Activated CD4-positive, alpha-beta T cell treated with anti-CD3 and anti-CD28 coated beads, Interleukin-2, amount 50 U/mL, for 16 hours (primary cell): ENCODE data around the gene GLRA3.
"Not testable (repeated sequence)": the region's sequence is repeated elsewhere in the genome, so short reads cannot be mapped to it uniquely, and the experiment has no call there.

Experiments used
- DNase-seq: peaks from one replicate; pipeline ENCODE4 v3.0.0-alpha.2; 2020

GLRA3 gene

DNA sequence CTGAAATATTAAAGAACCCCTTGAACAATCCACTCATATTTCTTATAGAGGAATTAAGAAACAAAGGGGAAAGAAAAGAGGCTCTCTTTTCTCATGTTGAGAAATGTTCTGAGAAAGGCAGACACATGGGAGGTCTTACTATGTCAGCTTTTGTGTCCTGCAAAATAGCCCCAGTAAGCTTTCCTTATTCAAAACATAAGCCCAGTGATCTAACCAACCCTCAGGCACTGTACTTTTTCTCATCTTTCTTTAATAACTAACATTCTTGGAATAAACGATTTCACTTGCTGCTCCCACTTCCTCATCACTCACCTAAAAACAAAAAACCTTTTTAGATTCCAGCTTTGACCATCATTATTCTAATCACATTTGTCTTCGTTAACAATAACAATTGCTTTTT lies 115.9 kb downstream of the GLRA3 start:
- no peak for DNase-seq

- no peak for DNase-seq
These were observed 119.5 kb downstream of the GLRA3 start for GRCh38 chr4:174709526-174709925.

DNA sequence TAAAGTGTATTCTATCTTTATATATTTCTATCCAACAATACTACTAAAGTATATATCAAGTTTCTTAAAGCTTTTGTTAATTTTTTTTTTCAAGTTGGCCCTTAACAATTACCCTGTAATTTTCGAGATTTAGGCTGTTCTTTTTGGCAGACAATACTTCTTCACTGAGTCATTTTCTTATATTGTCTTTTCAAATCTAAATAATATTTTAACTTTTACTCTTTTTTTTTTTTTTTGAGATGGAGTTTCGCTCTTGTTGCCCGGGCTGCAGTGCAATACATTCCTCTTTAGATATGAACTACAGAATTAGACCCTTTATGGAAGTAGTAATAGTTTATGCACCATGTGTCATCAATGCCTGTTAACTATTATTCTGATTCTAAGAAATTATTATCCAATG lies 120.7 kb downstream of the GLRA3 start:
- no peak for DNase-seq

- DNase-seq, result no peak
These were observed 121.1 kb downstream of the GLRA3 start for GRCh38 chr4:174707902-174708301.

GRCh38 chr4:174707051-174707676 lies 121.9 kb downstream of the GLRA3 start:
- DNase-seq, result peak; percentile 52

- DNase-seq, result no peak
These were observed 126.0 kb downstream of the GLRA3 start for GRCh38 chr4:174702979-174703478.

- no peak for DNase-seq
These were observed 129.4 kb downstream of the GLRA3 start for GRCh38 chr4:174699654-174700053.

GRCh38 chr4:174697896-174698295 lies 131.2 kb downstream of the GLRA3 start:
- no peak for DNase-seq

DNA sequence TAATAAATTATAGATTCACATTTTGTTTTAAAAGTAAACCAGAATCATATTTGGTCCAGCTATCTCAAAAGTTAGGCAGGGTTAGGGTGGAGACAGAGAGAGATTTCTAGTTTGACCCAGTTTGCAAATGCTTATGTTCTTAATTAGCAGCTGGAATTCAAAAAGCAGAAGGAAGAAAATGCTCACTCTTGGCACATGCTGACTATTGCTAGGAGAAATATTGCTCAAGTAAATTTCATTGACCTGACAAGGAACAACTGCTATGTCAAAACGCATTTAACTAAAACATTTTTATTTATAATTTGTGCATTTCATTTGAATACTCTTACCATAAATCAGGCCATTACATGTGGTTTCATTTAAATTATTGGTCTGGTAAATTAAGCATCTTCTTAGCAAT lies 131.8 kb downstream of the GLRA3 start:
- no peak for DNase-seq

GRCh38 chr4:174696657-174697056 lies 132.4 kb downstream of the GLRA3 start:
- no peak for DNase-seq

DNA sequence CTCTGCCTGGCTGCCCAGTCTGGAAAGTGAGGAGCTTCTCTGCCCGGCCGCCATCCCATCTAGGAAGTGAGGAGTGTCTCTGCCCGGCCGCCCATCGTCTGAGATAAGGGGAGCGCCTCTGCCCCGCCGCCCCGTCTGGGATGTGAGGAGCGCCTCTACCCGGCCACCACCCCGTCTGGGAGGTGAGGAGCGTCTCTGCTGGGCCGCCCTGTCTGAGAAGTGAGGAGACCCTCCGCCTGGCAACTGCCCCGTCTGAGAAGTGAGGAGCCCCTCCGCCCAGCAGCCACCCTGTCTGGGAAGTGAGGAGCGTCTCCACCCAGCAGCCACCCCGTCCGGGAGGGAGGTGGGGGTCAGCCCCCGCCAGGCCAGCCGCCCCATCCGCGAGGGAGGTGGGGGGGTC lies 137.2 kb downstream of the GLRA3 start:
- DNase-seq, result not testable (repeated sequence)

GRCh38 chr4:174690665-174691064 lies 138.4 kb downstream of the GLRA3 start:
- no peak for DNase-seq

DNA sequence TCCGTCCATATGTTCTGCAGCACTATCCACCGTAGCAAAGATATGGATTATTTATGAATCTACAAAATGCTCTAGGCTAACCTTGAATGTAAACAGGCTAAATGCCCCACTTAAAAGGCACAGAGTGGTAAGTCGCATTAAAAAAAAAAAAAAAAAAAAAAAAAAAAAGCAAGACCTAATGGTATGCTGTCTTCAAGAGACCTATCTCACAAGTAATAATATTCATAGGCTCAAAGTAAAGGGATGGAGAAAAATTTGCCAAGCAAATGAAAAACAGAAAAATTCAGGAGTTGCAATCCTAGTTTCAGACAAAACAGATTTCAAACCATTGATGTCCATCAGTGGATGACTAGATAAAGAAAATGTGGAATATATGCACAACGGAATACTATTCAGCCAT lies 139.4 kb downstream of the GLRA3 start:
- DNase-seq, result no peak

- DNase-seq, result no peak
These were observed 142.2 kb downstream of the GLRA3 start for GRCh38 chr4:174686826-174687225.

DNA sequence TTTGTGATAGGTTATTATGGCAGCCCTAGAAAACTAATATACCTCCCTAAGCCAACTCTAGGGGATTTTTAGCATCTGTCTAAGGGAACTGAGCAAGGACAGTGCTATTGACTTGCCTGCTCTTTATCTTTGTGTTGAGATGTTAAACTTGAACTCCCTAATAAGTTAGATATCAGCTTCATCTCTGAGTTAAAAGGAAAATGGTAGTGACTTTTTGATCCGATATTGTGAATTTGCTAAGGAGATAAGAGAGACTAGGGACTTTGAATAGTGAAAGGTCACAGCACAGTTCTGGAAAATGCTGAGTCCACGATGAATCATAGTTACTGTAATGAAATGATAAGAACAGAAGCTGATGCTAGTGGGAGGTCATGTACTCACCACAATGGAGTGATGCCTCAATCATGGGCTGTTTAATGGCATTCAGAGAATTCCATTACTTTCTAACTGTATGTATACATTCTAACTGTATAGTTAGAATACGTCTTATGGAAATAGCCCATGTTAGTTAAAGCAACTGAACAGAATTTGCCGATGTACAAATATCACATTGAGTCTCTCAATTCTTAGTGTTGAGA lies 147.2 kb downstream of the GLRA3 start:
- DNase-seq, result no peak

- DNase-seq, result no peak
These were observed 154.7 kb downstream of the GLRA3 start for GRCh38 chr4:174674305-174674840.

GRCh38 chr4:174673865-174674264 lies 155.2 kb downstream of the GLRA3 start:
- DNase-seq, result no peak

DNA sequence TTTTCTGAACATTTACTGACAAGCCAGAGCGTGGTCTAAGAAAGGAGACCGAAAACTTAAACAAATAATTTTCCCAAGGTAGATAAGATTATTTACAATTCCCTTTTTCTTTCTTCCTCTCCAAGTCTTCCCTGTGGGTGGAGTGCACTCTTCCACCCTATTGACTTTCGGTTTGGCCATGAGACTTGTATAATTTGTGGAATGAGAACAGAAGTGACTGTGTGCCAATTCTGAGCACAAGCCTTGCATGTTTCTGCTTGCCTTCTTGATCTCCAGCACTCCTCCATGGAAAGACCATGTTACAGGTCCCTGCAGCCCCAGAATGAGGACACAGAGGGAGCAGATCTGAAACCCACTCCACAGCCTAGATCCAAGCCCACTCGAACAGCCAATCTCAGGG lies 156.8 kb downstream of the GLRA3 start:
- DNase-seq, result no peak

DNA sequence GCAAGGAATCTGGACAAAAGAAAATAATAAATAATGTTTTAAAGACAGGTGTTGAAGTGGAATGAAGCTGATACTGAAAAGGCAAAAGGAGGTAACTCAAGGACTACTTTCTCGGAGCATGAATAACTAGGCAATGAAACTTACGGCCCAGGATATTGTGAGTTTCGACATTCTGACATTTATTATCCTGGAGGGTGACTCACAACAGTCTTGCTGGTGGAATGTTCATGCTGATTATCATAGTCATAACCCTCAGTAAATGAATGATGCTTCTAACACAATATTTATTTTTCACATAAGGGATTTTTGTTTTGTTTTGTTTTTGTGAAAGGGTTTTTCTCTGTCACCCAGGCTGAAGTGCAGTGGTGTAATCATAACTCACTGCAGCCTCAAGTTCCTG lies 159.8 kb downstream of the GLRA3 start:
- no peak for DNase-seq

DNA sequence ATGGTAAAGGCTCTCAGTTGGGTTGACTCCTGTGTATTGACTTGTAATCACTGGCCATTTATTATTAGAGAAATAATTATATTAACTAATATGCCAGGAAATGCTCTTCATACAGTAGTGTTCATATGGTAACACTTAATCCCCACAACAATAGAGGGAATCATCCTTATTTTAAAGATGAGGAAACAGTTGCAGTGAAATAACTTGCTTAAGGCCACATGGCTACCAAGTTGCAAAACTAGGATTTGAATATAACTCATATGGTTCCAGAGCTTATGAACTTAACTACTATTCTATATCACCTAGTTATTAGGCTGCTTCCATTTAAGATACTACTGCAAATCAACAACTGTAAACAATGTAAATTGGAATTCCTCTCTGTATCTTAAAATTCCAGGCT lies 163.2 kb downstream of the GLRA3 start:
- no peak for DNase-seq

DNA sequence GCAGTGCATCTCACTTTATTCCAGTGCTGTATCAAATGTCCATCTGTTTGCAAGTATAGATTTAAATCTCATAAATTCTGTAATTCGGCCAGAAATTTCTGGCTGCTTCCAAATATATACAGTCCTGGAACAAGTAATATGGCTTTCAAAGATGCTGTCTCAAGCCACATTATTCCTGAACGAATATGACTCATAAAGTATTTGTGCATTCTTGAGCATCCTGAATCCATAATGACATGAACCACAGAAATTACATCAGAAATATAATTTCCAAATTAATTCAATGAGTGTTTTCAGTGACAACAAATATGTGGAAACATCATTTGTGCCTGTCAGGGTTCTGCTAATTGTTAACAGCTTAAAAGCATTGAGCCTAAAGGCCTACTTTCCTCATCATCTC lies 165.8 kb downstream of the GLRA3 start:
- DNase-seq, result no peak

DNA sequence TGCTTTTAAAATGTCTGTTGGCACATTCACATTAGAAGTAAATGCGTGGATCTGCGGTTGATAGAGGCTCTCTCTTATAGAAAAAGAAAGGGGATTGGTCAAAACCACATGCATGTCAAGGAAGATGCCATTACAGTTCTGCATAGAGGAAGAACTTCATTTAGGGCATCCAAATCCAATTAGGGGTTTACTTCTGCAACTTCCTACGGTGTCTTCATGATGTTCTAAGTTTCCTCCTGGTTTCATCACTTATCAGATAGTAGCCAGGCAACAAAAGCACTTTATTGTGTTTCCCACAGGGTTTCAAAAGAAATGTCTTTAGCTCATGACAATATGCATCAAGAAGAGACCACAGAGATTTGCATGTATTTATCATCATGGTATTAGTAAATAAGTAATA lies 170.8 kb downstream of the GLRA3 start:
- no peak for DNase-seq

GRCh38 chr4:174657472-174657871 lies 171.6 kb downstream of the GLRA3 start:
- DNase-seq, result no peak

DNA sequence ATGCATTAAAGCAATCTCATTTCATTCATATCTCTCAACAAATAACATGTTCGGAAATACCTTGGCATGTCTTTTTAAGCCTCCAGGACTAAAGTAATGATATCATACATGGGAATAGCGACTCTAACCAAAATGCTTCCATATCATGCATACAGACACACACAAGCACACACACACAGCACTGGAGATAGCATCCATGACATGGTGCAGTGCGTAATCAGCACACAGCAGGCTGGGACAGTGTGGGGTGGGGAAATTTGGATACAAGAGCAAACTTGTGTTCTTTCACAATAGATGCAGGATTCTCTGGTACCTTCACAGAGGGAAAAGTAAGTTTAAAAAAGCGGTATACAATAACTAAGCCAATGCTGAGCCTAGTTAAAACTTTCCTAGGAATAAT lies 174.4 kb downstream of the GLRA3 start:
- no peak for DNase-seq
